ENCODE data around the gene SEL1L3. TPM values are rescaled to one million over a fixed set of nuclear protein-coding genes. Genes with fewer than 3 reads are reported as not detected.
"Not testable (repeated sequence)": the region's sequence is repeated elsewhere in the genome, so short reads cannot be mapped to it uniquely, and the experiment has no call there.

Gene SEL1L3
- 18.3 TPM for total RNA-seq

DNA sequence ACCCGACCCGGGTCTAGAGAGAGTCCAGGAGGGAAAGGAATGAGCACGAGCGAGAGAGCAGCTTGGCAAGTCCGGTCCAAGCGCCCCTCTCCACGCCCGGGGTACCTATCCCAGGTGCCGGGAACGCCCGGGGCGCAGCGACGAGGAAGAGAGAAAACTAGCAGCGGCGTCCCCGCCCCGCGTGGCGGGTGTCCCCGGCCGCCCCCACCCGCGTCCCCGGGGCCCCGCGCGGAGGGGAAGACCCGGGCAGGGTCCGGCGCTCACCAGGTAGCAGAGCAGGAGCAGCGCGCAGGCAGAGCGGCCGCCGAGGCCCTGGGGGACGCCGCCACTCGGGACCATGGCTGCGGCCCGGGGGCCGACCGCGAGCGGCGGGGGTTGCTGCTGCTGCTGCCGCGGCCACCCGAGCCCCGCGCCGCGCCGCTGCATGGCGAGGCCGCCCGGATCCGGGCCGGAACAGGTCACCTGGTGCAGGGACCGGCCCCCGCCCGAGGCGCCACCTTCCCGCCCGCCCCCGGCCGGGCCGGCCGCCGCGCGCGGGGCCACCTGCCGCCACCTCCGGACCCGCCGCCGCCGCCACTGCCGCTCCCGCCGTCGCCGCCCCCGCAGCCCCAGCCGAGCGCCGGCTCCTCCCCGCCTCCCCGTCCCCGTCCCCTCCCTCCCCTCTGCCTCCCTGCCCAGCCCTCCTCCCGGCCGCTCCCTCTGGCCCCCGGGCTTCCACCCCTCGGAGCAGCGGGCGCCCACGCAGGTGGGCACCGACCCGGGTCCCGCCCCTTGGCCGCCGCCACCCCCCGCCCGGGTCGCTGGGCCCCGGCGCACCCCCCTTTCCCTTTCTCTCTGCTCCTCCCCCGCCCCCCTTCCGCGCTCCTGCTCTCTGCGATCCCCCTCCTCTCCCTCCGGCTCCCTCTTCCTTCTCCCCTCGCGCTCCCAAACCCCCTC, at the start of gene SEL1L3:
Gene SEL1L3 (minus strand): TSS at position 578 of the 936 bp plus-strand sequence. CDS start 152 bp downstream, at position 426.
- H3K9me3 ChIP-seq (ENCODE audit: control insufficient read depth in 3 of 3, low read length in 3 of 3), result no peaks in the 10 kb centered on the region
- peak within 1 kb of the TSS in 2 of 3 donors; percentile 64 to 68 for H3K9ac ChIP-seq (ENCODE audit: low read depth in 1 of 3, low read length in 3 of 3)
- peaks cover 0 to 18% (median 7%) of the 10 kb centered on the region in 3 donors for H3K27me3 ChIP-seq (ENCODE audit: control insufficient read depth in 3 of 3, insufficient read depth in 3 of 3, low read length in 3 of 3)
- peak within 1 kb of the TSS; percentile 68 to 71 (median 69) for H3K4me3 ChIP-seq (ENCODE audit: low read length in 3 of 3)
- peak within 1 kb of the TSS; percentile 30 for H3K27ac ChIP-seq (ENCODE audit: low read depth, low read length)
- peaks cover 3 to 4% (median 4%) of the 10 kb centered on the region in 3 donors for H3K4me1 ChIP-seq (ENCODE audit: control insufficient read depth in 3 of 3, insufficient read depth in 3 of 3, low read length in 3 of 3)
- no peaks in the 10 kb centered on the region for H3K36me3 ChIP-seq (ENCODE audit: control insufficient read depth in 3 of 3, insufficient read depth in 3 of 3, low read length in 3 of 3)

DNA sequence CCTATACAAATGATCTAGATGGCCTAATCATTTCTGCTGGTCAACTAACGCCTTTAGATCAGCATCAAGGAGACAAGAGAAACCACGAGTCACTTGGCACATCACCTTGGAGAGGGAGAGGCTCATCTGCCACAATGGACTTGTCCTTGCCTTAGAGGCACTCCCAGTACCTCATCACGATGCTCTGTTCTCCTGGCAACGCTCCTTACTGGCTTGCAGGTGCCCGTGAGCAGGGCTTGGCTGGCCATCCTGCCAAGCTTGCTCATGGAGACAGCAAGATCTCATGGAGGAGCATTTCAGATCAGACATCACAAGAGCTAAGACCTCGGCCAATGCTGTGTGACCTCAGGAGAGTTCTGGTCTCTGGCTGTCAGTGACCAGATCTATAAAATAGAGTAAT, 48.6 kb upstream of the SEL1L3 start:
- Histone ChIP-seq H3K9ac (ENCODE audit: low read depth in 1 of 3, low read length in 3 of 3) (no peak overlapping the region), H3K27ac (ENCODE audit: low read depth, low read length) (no peak overlapping the region), H3K4me1 (ENCODE audit: control insufficient read depth in 3 of 3, insufficient read depth in 3 of 3, low read length in 3 of 3) (peaks cover 11 to 22% (median 17%) of the 10 kb centered on the region in 3 donors), H3K4me3 (ENCODE audit: low read length in 3 of 3) (no peak overlapping the region), H3K36me3 (ENCODE audit: control insufficient read depth in 3 of 3, insufficient read depth in 3 of 3, low read length in 3 of 3) (peaks cover 0 to 2% (median 0%) of the 10 kb centered on the region in 3 donors), H3K9me3 (ENCODE audit: control insufficient read depth in 3 of 3, low read length in 3 of 3) (no peaks in the 10 kb centered on the region), H3K27me3 (ENCODE audit: control insufficient read depth in 3 of 3, insufficient read depth in 3 of 3, low read length in 3 of 3) (no peaks in the 10 kb centered on the region)

DNA sequence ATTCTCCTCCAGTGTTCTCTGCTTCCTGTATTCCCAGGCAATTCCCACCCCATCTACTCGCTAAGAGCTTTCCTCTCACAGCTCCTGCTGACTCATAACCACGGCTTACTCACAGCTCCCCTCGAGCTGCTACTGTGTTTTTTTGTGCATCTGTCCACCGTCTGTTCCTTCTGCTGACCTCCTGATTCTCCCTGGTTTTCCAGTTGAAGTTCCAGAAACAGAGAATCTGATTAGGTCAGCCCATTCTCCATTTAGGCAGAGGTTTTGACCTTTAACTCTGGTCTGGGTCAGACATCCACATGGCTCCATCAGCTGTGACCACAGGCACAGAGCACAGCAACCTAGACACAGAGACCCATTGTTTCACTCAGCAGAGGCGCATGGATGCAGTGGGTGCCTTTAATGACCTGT, 45.7 kb upstream of the SEL1L3 start:
- Histone ChIP-seq H3K36me3 (ENCODE audit: control insufficient read depth in 3 of 3, insufficient read depth in 3 of 3, low read length in 3 of 3) (no peaks in the 10 kb centered on the region), H3K4me3 (ENCODE audit: low read length in 3 of 3) (no peak overlapping the region), H3K9ac (ENCODE audit: low read depth in 1 of 3, low read length in 3 of 3) (peak overlapping the region in 1 of 3 donors; percentile 13), H3K27ac (ENCODE audit: low read depth, low read length) (no peak overlapping the region), H3K27me3 (ENCODE audit: control insufficient read depth in 3 of 3, insufficient read depth in 3 of 3, low read length in 3 of 3) (no peaks in the 10 kb centered on the region), H3K9me3 (ENCODE audit: control insufficient read depth in 3 of 3, low read length in 3 of 3) (no peaks in the 10 kb centered on the region), H3K4me1 (ENCODE audit: control insufficient read depth in 3 of 3, insufficient read depth in 3 of 3, low read length in 3 of 3) (peaks cover 4 to 7% (median 5%) of the 10 kb centered on the region in 3 donors)

DNA sequence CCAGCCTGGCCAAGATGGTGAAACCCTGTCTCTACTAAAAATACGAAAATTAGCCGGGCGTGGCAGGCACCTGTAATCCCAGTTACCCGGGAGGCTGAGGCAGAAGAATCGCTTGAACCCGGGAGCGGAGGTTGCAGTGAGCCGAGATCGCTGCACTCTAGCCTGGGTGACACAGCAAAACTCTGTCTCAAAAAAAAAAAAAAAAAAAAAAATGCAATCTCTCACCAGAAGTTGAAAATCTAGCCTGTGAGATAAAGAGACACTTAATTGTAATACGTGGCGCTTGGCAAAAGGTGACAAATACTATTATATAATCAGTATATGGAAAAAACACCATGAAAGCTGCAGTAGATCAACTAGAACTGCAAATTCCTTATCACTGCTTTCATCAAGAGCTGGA, 43.3 kb upstream of the SEL1L3 start:
- not testable (repeated sequence) for H3K27ac ChIP-seq (ENCODE audit: low read depth, low read length); H3K4me3 ChIP-seq (ENCODE audit: low read length in 3 of 3); H3K9ac ChIP-seq (ENCODE audit: low read depth in 1 of 3, low read length in 3 of 3); H3K27me3 ChIP-seq (ENCODE audit: control insufficient read depth in 3 of 3, insufficient read depth in 3 of 3, low read length in 3 of 3); H3K36me3 ChIP-seq (ENCODE audit: control insufficient read depth in 3 of 3, insufficient read depth in 3 of 3, low read length in 3 of 3); H3K9me3 ChIP-seq (ENCODE audit: control insufficient read depth in 3 of 3, low read length in 3 of 3); H3K4me1 ChIP-seq (ENCODE audit: control insufficient read depth in 3 of 3, insufficient read depth in 3 of 3, low read length in 3 of 3)

DNA sequence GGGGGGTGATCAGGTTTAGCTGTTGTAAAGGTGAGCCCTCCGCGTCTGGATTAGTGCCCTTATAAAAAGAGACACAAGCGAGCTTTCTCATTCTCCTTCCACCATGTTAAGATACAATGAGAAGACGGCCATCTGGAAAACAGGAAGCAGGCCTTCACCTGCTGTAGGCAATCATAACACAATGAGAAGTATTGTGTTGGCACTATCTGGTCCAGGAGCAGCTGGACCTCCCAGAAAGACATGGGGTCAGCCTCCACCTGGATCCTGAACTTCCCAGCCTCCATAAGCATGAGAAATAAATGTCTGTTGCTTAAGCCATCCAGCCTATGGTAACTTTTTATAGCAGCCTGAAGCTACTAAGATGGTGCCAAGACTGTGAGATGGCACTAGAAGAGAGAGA, 42.6 kb upstream of the SEL1L3 start:
- no peaks in the 10 kb centered on the region for H3K4me1 ChIP-seq (ENCODE audit: control insufficient read depth in 3 of 3, insufficient read depth in 3 of 3, low read length in 3 of 3)
- no peak overlapping the region for H3K4me3 ChIP-seq (ENCODE audit: low read length in 3 of 3)
- H3K9ac ChIP-seq (ENCODE audit: low read depth in 1 of 3, low read length in 3 of 3), result no peak overlapping the region
- no peak overlapping the region for H3K27ac ChIP-seq (ENCODE audit: low read depth, low read length)
- H3K27me3 ChIP-seq (ENCODE audit: control insufficient read depth in 3 of 3, insufficient read depth in 3 of 3, low read length in 3 of 3), result no peaks in the 10 kb centered on the region
- H3K36me3 ChIP-seq (ENCODE audit: control insufficient read depth in 3 of 3, insufficient read depth in 3 of 3, low read length in 3 of 3), result no peaks in the 10 kb centered on the region
- H3K9me3 ChIP-seq (ENCODE audit: control insufficient read depth in 3 of 3, low read length in 3 of 3), result no peaks in the 10 kb centered on the region

GRCh38 chr4:25904748-25905082, 41.9 kb upstream of the SEL1L3 start:
- no peaks in the 10 kb centered on the region for H3K4me1 ChIP-seq (ENCODE audit: control insufficient read depth in 3 of 3, insufficient read depth in 3 of 3, low read length in 3 of 3)
- no peak overlapping the region for H3K4me3 ChIP-seq (ENCODE audit: low read length in 3 of 3)

DNA sequence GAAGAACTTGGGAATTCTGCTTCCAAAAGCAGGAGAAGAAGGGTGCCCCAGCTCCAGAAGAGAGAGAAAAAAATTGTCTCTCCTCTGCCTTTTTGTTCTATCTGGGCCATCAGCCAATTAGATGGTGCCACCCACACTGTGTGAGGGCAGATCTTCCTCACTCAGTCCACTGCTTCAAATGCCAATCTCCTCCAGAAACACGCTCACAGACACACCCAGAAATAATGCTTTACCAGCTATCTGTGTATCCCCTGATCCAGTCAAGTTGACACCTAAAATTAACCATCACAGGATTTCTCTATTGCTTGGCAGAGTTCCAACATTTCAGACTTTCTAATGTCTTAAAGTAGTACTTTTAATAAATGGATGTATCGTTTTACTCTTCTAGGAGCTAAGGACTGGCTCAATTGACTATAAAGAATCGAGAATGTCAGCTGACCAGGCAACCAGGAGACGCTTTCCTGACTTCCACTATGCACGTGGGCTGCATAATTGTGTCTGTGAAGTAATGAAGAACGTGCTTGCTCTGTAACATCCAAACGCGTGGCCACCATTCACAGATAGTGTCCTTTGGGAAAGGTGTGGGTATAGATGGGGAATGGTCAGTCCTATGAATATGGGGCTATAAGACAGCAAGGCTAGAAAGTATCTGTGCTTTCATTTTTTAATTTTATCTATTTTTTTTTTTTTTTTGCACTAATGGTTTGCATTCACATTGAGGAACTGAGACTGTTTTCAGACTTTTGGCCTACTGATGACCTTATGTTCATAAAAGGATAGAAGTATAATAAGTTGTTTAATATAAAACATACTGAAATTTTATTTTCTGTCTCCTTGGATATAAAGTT, 41.3 kb upstream of the SEL1L3 start:
- Histone ChIP-seq H3K4me3 (ENCODE audit: low read length in 3 of 3) (no peak overlapping the region), H3K27ac (ENCODE audit: low read depth, low read length) (no peak overlapping the region), H3K9ac (ENCODE audit: low read depth in 1 of 3, low read length in 3 of 3) (no peak overlapping the region), H3K36me3 (ENCODE audit: control insufficient read depth in 3 of 3, insufficient read depth in 3 of 3, low read length in 3 of 3) (no peaks in the 10 kb centered on the region), H3K27me3 (ENCODE audit: control insufficient read depth in 3 of 3, insufficient read depth in 3 of 3, low read length in 3 of 3) (no peaks in the 10 kb centered on the region), H3K4me1 (ENCODE audit: control insufficient read depth in 3 of 3, insufficient read depth in 3 of 3, low read length in 3 of 3) (no peaks in the 10 kb centered on the region), H3K9me3 (ENCODE audit: control insufficient read depth in 3 of 3, low read length in 3 of 3) (no peaks in the 10 kb centered on the region)

More at GRCh38 chr4:25904748-25905082, 41.9 kb upstream of the SEL1L3 start:
- no peaks in the 10 kb centered on the region for H3K9me3 ChIP-seq (ENCODE audit: control insufficient read depth in 3 of 3, low read length in 3 of 3)
- no peaks in the 10 kb centered on the region for H3K27me3 ChIP-seq (ENCODE audit: control insufficient read depth in 3 of 3, insufficient read depth in 3 of 3, low read length in 3 of 3)
- H3K36me3 ChIP-seq (ENCODE audit: control insufficient read depth in 3 of 3, insufficient read depth in 3 of 3, low read length in 3 of 3), result no peaks in the 10 kb centered on the region
- H3K9ac ChIP-seq (ENCODE audit: low read depth in 1 of 3, low read length in 3 of 3), result no peak overlapping the region
- no peak overlapping the region for H3K27ac ChIP-seq (ENCODE audit: low read depth, low read length)

GRCh38 chr4:25901030-25901430, 38.2 kb upstream of the SEL1L3 start:
- no peaks in the 10 kb centered on the region for H3K36me3 ChIP-seq (ENCODE audit: control insufficient read depth in 3 of 3, insufficient read depth in 3 of 3, low read length in 3 of 3)
- H3K9me3 ChIP-seq (ENCODE audit: control insufficient read depth in 3 of 3, low read length in 3 of 3), result no peaks in the 10 kb centered on the region
- H3K4me1 ChIP-seq (ENCODE audit: control insufficient read depth in 3 of 3, insufficient read depth in 3 of 3, low read length in 3 of 3), result no peaks in the 10 kb centered on the region
- H3K4me3 ChIP-seq (ENCODE audit: low read length in 3 of 3), result no peak overlapping the region
- H3K9ac ChIP-seq (ENCODE audit: low read depth in 1 of 3, low read length in 3 of 3), result no peak overlapping the region
- H3K27ac ChIP-seq (ENCODE audit: low read depth, low read length), result no peak overlapping the region
- no peaks in the 10 kb centered on the region for H3K27me3 ChIP-seq (ENCODE audit: control insufficient read depth in 3 of 3, insufficient read depth in 3 of 3, low read length in 3 of 3)

- H3K4me1 ChIP-seq (ENCODE audit: control insufficient read depth in 3 of 3, insufficient read depth in 3 of 3, low read length in 3 of 3), result no peaks in the 10 kb centered on the region
- H3K9ac ChIP-seq (ENCODE audit: low read depth in 1 of 3, low read length in 3 of 3), result no peak overlapping the region
- no peak overlapping the region for H3K27ac ChIP-seq (ENCODE audit: low read depth, low read length)
- no peaks in the 10 kb centered on the region for H3K9me3 ChIP-seq (ENCODE audit: control insufficient read depth in 3 of 3, low read length in 3 of 3)
- H3K27me3 ChIP-seq (ENCODE audit: control insufficient read depth in 3 of 3, insufficient read depth in 3 of 3, low read length in 3 of 3), result no peaks in the 10 kb centered on the region
- H3K4me3 ChIP-seq (ENCODE audit: low read length in 3 of 3), result no peak overlapping the region
- no peaks in the 10 kb centered on the region for H3K36me3 ChIP-seq (ENCODE audit: control insufficient read depth in 3 of 3, insufficient read depth in 3 of 3, low read length in 3 of 3)
These were observed 37.5 kb upstream of the SEL1L3 start for GRCh38 chr4:25900310-25900709.

Measured in skeletal muscle tissue (tissue), 4 donors.